MM.1S (cell line): ENCODE results near the gene RNF212B.
"Not testable (repeated sequence)": the region's sequence is repeated elsewhere in the genome, so short reads cannot be mapped to it uniquely, and the experiment has no call there.

Experiments
- DNase-seq: peaks from one replicate; pipeline ENCODE4 v3.0.0-alpha.2; 2015
- H2AFZ ChIP-seq: fragments of 300-600 bp; sonication (generic); 2 replicates; pipeline ENCODE4 v1.6.0; 2016; ENCODE audit warnings: antibody characterized with exemption, low read length
- H3F3A ChIP-seq: fragments of 300-600 bp; sonication (generic); 2 replicates; pipeline ENCODE4 v1.6.1; 2016; ENCODE audit warnings: mild to moderate bottlenecking, antibody characterized with exemption, low read length, moderate library complexity, mixed read lengths; ENCODE audit not compliant: insufficient read depth
- H3K27ac ChIP-seq: fragments of 300-600 bp; sonication (generic); 2 replicates; pipeline ENCODE4 v1.5.1; 2016; ENCODE audit warnings: mild to moderate bottlenecking, low read length
- H3K27me3 ChIP-seq: fragments of 300-600 bp; sonication (generic); replicated peaks from 2 replicates; pipeline ENCODE4 v1.6.0; 2016; ENCODE audit warnings: low read length; ENCODE audit not compliant: insufficient read depth
- H3K36me3 ChIP-seq: fragments of 300-600 bp; sonication (generic); replicated peaks from 2 replicates; pipeline ENCODE4 v1.6.1; 2016; ENCODE audit warnings: mild to moderate bottlenecking, low read length, mixed read lengths; ENCODE audit not compliant: insufficient read depth
- H3K4me1 ChIP-seq: fragments of 300-600 bp; sonication (generic); 2 replicates; pipeline ENCODE4 v1.6.1; 2016; ENCODE audit warnings: low read length, mixed read lengths
- H3K4me2 ChIP-seq: fragments of 300-600 bp; sonication (generic); 2 replicates; pipeline ENCODE4 v1.6.0; 2016; ENCODE audit warnings: low read depth, low read length
- H3K4me3 ChIP-seq: fragments of 300-600 bp; sonication (generic); 2 replicates; pipeline ENCODE4 v1.5.1; 2016; ENCODE audit warnings: low read length, mixed read lengths
- H3K79me2 ChIP-seq: fragments of 300-600 bp; sonication (generic); 2 replicates; pipeline ENCODE4 v1.6.1; 2016; ENCODE audit warnings: mixed run types, low read length, mixed read lengths
- H3K9ac ChIP-seq: fragments of 300-600 bp; sonication (generic); 2 replicates; pipeline ENCODE4 v1.6.1; 2016; ENCODE audit warnings: low read length, mixed read lengths
- H3K9me2 ChIP-seq: fragments of 300-600 bp; sonication (generic); replicated peaks from 2 replicates; pipeline ENCODE4 v1.6.1; 2016; ENCODE audit warnings: mild to moderate bottlenecking, low read length, mixed read lengths; ENCODE audit not compliant: insufficient read depth
- H3K9me3 ChIP-seq: fragments of 300-600 bp; sonication (generic); replicated peaks from 2 replicates; pipeline ENCODE4 v1.6.1; 2016; ENCODE audit warnings: mild to moderate bottlenecking, low read length, mixed read lengths; ENCODE audit not compliant: insufficient read depth
- H4K20me1 ChIP-seq: fragments of 300-600 bp; sonication (generic); 2 replicates; pipeline ENCODE4 v1.6.1; 2016; ENCODE audit warnings: mild to moderate bottlenecking, low read length, moderate library complexity, mixed read lengths; ENCODE audit not compliant: insufficient read depth
- EZH2 ChIP-seq: fragments of 300-600 bp; sonication (generic); optimal IDR thresholded peaks from 2 replicates; pipeline ENCODE3; 2017; ENCODE audit warnings: low read depth, mild to moderate bottlenecking, antibody characterized with exemption, low read length, mixed read lengths
- EZH2phosphoT487 ChIP-seq: fragments of 300-600 bp; sonication (generic); IDR thresholded peaks from 2 replicates; pipeline ENCODE4 v1.6.1; 2018; ENCODE audit warnings: antibody characterized with exemption, low read length
- TF ChIP-seq, protein P1 (sequence below): fragments of 300-600 bp; sonication (generic); IDR thresholded peaks from 2 replicates; pipeline ENCODE4 v1.5.1; 2016; ENCODE audit warnings: antibody characterized with exemption, low read length, mixed read lengths

The RNF212B gene

DNA sequence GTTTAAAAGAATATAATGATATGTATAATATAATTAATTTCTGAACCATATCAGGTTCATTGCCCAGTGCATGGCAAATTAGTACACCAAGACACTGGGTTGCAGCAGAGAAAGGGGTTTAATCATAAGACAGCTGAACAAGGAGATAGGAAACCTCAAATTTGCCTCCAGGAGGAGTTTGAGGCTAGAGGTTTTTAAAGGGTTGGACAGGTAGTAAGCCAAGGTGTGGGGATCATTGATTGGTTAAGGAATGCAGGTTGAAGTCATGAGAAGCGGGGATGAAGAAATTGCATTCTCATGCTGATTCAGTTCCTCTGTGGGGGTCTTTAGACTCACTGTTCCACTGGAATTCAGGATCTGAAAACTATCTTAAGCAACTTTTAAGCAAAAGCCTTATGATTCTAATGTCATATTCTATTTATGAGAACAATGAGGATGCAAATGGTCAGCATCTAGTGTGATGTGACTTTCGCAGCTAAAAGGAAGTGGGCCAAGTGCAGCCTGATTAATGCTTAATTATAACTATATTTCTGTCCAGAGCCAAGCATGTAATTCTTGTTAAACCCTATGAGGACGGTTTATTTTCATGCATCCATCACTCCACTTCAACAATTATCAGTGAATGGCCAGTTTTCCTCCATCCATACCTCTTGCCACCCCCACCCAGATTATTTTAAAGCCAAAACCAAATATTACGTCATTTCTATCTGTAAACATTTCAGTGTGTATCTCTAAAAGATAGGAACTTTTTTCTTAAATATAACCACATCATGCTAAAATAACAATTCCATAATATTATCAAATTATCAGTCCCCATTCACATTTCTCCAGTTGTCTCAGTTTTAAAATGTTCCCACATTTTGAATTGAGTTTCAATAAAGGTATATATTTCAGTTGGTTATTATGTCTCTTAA lies 14.9 kb downstream of the RNF212B start:
- no peaks in the 10 kb centered on the region for H3K79me2 ChIP-seq
- no peak overlapping the region for H2AFZ ChIP-seq
- H3K9ac ChIP-seq = no peak overlapping the region
- H3K36me3 ChIP-seq = no peaks in the 10 kb centered on the region
- no peaks in the 10 kb centered on the region for H3F3A ChIP-seq
- H3K4me1 ChIP-seq = no peaks in the 10 kb centered on the region
- H3K27me3 ChIP-seq = no peaks in the 10 kb centered on the region
- H3K4me3 ChIP-seq = no peak overlapping the region
- DNase-seq = no peak
- H3K27ac ChIP-seq = no peak overlapping the region
- no peaks in the 10 kb centered on the region for H3K9me3 ChIP-seq
- H3K9me2 ChIP-seq = no peaks in the 10 kb centered on the region
- H4K20me1 ChIP-seq = no peaks in the 10 kb centered on the region
- TF ChIP-seq EZH2phosphoT487 (no peak), EZH2 (no peak)
- TF ChIP-seq, protein P1, sequence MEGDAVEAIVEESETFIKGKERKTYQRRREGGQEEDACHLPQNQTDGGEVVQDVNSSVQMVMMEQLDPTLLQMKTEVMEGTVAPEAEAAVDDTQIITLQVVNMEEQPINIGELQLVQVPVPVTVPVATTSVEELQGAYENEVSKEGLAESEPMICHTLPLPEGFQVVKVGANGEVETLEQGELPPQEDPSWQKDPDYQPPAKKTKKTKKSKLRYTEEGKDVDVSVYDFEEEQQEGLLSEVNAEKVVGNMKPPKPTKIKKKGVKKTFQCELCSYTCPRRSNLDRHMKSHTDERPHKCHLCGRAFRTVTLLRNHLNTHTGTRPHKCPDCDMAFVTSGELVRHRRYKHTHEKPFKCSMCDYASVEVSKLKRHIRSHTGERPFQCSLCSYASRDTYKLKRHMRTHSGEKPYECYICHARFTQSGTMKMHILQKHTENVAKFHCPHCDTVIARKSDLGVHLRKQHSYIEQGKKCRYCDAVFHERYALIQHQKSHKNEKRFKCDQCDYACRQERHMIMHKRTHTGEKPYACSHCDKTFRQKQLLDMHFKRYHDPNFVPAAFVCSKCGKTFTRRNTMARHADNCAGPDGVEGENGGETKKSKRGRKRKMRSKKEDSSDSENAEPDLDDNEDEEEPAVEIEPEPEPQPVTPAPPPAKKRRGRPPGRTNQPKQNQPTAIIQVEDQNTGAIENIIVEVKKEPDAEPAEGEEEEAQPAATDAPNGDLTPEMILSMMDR = no peak
- H3K4me2 ChIP-seq = no peak overlapping the region

- H3K27me3 ChIP-seq = no peaks in the 10 kb centered on the region
- no peak overlapping the region for H3K4me3 ChIP-seq
- no peak overlapping the region for H3K9ac ChIP-seq
- H4K20me1 ChIP-seq = no peaks in the 10 kb centered on the region
- TF ChIP-seq EZH2 = no peak
- TF ChIP-seq EZH2phosphoT487 = no peak
- TF ChIP-seq, protein P1 = no peak
- no peak overlapping the region for H3K27ac ChIP-seq
- no peaks in the 10 kb centered on the region for H3K36me3 ChIP-seq
- H3K4me2 ChIP-seq = no peak overlapping the region
- no peak overlapping the region for H2AFZ ChIP-seq
- H3F3A ChIP-seq = no peaks in the 10 kb centered on the region
- no peak for DNase-seq
- H3K9me3 ChIP-seq = no peaks in the 10 kb centered on the region
- no peaks in the 10 kb centered on the region for H3K4me1 ChIP-seq
- H3K9me2 ChIP-seq = no peaks in the 10 kb centered on the region
- H3K79me2 ChIP-seq = no peaks in the 10 kb centered on the region
Measured at GRCh38 chr14:23258256-23258655, 20.5 kb downstream of the RNF212B start.

DNA sequence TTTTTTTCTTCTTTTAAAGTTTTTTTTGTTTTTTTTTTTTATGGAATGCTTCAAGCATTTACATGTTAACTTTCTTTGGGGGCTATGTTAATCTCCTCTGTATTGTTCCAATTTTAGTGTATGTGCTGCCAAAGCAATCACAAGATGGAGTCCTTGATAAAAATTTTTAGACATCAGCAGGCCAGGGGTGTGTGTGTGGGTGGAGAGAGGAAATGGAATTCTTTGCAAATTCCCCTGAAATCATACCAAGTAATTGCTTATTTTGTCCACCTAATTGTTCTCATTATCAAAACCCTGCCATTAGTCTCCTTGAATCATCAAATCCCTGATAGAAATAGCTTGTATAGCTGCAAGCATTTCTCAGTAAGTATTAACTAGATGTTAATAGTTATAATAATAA lies 21.7 kb downstream of the RNF212B start:
- H3K4me2 ChIP-seq = no peak overlapping the region
- no peak overlapping the region for H2AFZ ChIP-seq
- H4K20me1 ChIP-seq = no peaks in the 10 kb centered on the region
- DNase-seq = no peak
- H3K9me3 ChIP-seq = no peaks in the 10 kb centered on the region
- no peaks in the 10 kb centered on the region for H3K9me2 ChIP-seq
- H3K27me3 ChIP-seq = no peaks in the 10 kb centered on the region
- no peaks in the 10 kb centered on the region for H3K36me3 ChIP-seq
- H3K9ac ChIP-seq = no peak overlapping the region
- H3K4me1 ChIP-seq = no peaks in the 10 kb centered on the region
- H3K4me3 ChIP-seq = no peak overlapping the region
- no peak overlapping the region for H3K27ac ChIP-seq
- no peaks in the 10 kb centered on the region for H3F3A ChIP-seq
- no peaks in the 10 kb centered on the region for H3K79me2 ChIP-seq
- no peak for TF ChIP-seq EZH2
- TF ChIP-seq EZH2phosphoT487 = no peak
- TF ChIP-seq, protein P1 = no peak

- H3K9ac ChIP-seq, H3K4me2 ChIP-seq, H3K9me3 ChIP-seq, DNase-seq, H3F3A ChIP-seq, H3K4me1 ChIP-seq, H4K20me1 ChIP-seq, H3K79me2 ChIP-seq, H3K36me3 ChIP-seq, H3K27me3 ChIP-seq, H3K27ac ChIP-seq, H2AFZ ChIP-seq, H3K4me3 ChIP-seq, H3K9me2 ChIP-seq: not testable (repeated sequence)
Measured at GRCh38 chr14:23260849-23261248, 23.1 kb downstream of the RNF212B start.
